GM19372 (cell line): ENCODE data around the gene GNG7.
"Not testable (repeated sequence)": the region's sequence is repeated elsewhere in the genome, so short reads cannot be mapped to it uniquely, and the experiment has no call there.

Experiments
- ATAC-seq: cut with Tn5 transposase; IDR thresholded peaks from one replicate; pipeline ENCODE4 v1.9.1; 2021; ENCODE audit warnings: mild to moderate bottlenecking, low read depth, moderate library complexity; ENCODE audit not compliant: unreplicated experiment

The GNG7 gene

GRCh38 chr19:2714531-2715269 lies 12.2 kb upstream of the GNG7 start:
- ATAC-seq: no peak

GRCh38 chr19:2714102-2714501 lies 11.6 kb upstream of the GNG7 start:
- ATAC-seq: not testable (repeated sequence)

- not testable (repeated sequence) for ATAC-seq
These were observed 10.7 kb upstream of the GNG7 start for GRCh38 chr19:2713170-2713569.

- no peak for ATAC-seq
These were observed 9.3 kb upstream of the GNG7 start for GRCh38 chr19:2711875-2712205.

GRCh38 chr19:2711172-2711874 lies 8.8 kb upstream of the GNG7 start:
- ATAC-seq: no peak

- ATAC-seq: no peak
These were observed 3.8 kb upstream of the GNG7 start for GRCh38 chr19:2706251-2706650.

- ATAC-seq: no peak
These were observed 1.3 kb upstream of the GNG7 start for GRCh38 chr19:2703691-2704216.

- ATAC-seq: no peak
These were observed 563 bp upstream of the GNG7 start for GRCh38 chr19:2703077-2703437.

- no peak for ATAC-seq
These were observed 929 bp downstream of the GNG7 start for GRCh38 chr19:2701361-2702169.

GRCh38 chr19:2700660-2701360 lies 1.7 kb downstream of the GNG7 start:
- ATAC-seq: no peak

- no peak for ATAC-seq
These were observed 2.9 kb downstream of the GNG7 start for GRCh38 chr19:2699413-2700140.

- ATAC-seq: no peak
These were observed 8.3 kb downstream of the GNG7 start for GRCh38 chr19:2694196-2694595.

- no peak for ATAC-seq
These were observed 8.9 kb downstream of the GNG7 start for GRCh38 chr19:2693492-2694160.

- ATAC-seq: no peak
These were observed 10.5 kb downstream of the GNG7 start for GRCh38 chr19:2691951-2692350.

GRCh38 chr19:2690856-2691255 lies 11.6 kb downstream of the GNG7 start:
- ATAC-seq: no peak

- no peak for ATAC-seq
These were observed 16.1 kb downstream of the GNG7 start for GRCh38 chr19:2686360-2686759.

- ATAC-seq: no peak
These were observed 17.2 kb downstream of the GNG7 start for GRCh38 chr19:2685204-2685704.

- no peak for ATAC-seq
These were observed 19.0 kb downstream of the GNG7 start for GRCh38 chr19:2683430-2684003.

- ATAC-seq: no peak
These were observed 21.7 kb downstream of the GNG7 start for GRCh38 chr19:2680808-2681207.
